OCI-LY7 (cell line): ENCODE measurements around the gene SPPL3. TPM values are rescaled to one million over a fixed set of nuclear protein-coding genes. Genes with fewer than 3 reads are reported as not detected.

Experiments used
- BruUV-seq: library from RNA; stranded (reverse); fragments of 400-500 nt; replicated peaks from 2 replicates; lab custom pipeline; 2021; lab: Mats Ljungman, UMichigan
- CTCF ChIA-PET: fragments of 300-600 bp; sonication (Branson Sonifier 250); formaldehyde crosslinking; loops from one replicate; lab custom pipeline; 2022; ENCODE audit warnings: antibody characterized with exemption; ENCODE audit not compliant: unreplicated experiment; lab: Charles Lee
- POLR2A ChIA-PET: fragments of 300-600 bp; sonication (Branson Sonifier 250); formaldehyde crosslinking; loops from one replicate; lab custom pipeline; 2022; ENCODE audit warnings: antibody characterized with exemption; lab: Charles Lee
- DNase-seq: peaks from one replicate; pipeline ENCODE4 v3.0.0-alpha.2; 2015; ENCODE audit warnings: low spot score
- H2AFZ ChIP-seq: fragments of 200-600 bp; sonication (generic), shearing (Covaris generic); 2 replicates; pipeline ENCODE4 v1.6.1; 2014; ENCODE audit warnings: mild to moderate bottlenecking, antibody characterized with exemption, low read length, moderate library complexity
- H3K27ac ChIP-seq: fragments of 200-600 bp; sonication (generic); 2 replicates; pipeline ENCODE4 v1.5.1; 2014; ENCODE audit warnings: mixed run types, low read depth, mild to moderate bottlenecking, moderate library complexity, low read length, inconsistent platforms; ENCODE audit not compliant: poor library complexity, severe bottlenecking
- H3K36me3 ChIP-seq: fragments of 200-600 bp; sonication (generic); 2 replicates; pipeline ENCODE4 v1.6.1; 2014; ENCODE audit warnings: mild to moderate bottlenecking, antibody characterized with exemption, low read length, moderate library complexity, mixed read lengths; ENCODE audit not compliant: insufficient read depth
- H3K4me1 ChIP-seq: fragments of 200-600 bp; sonication (generic); 2 replicates; pipeline ENCODE4 v1.5.1; 2014; ENCODE audit warnings: mild to moderate bottlenecking, low read length; ENCODE audit not compliant: insufficient read depth, poor library complexity, severe bottlenecking
- H3K4me2 ChIP-seq: fragments of 200-600 bp; sonication (generic); 2 replicates; pipeline ENCODE4 v1.6.1; 2014; ENCODE audit warnings: mild to moderate bottlenecking, low read length
- H3K4me3 ChIP-seq: fragments of 200-600 bp; sonication (generic); 2 replicates; pipeline ENCODE4 v1.5.1; 2014; ENCODE audit warnings: mild to moderate bottlenecking, low read depth, low read length; ENCODE audit not compliant: poor library complexity, severe bottlenecking
- H3K79me2 ChIP-seq: fragments of 200-600 bp; sonication (generic); 2 replicates; pipeline ENCODE4 v1.6.1; 2016; ENCODE audit warnings: low read depth, mild to moderate bottlenecking, low read length, moderate library complexity, mixed read lengths; ENCODE audit not compliant: insufficient read depth
- H3K9me2 ChIP-seq: fragments of 200-600 bp; sonication (generic); 2 replicates; pipeline ENCODE4 v1.6.1; 2016; ENCODE audit warnings: mild to moderate bottlenecking, low read length, mixed read lengths; ENCODE audit not compliant: insufficient read depth
- H3K9me3 ChIP-seq: fragments of 200-600 bp; sonication (generic); 2 replicates; pipeline ENCODE4 v1.6.1; 2014; ENCODE audit warnings: mild to moderate bottlenecking, mixed run types, low read length, mixed read lengths
- H4K20me1 ChIP-seq: fragments of 200-600 bp; sonication (generic); 2 replicates; pipeline ENCODE4 v1.6.1; 2014; ENCODE audit warnings: mild to moderate bottlenecking, antibody characterized with exemption, low read length, moderate library complexity, mixed read lengths; ENCODE audit not compliant: insufficient read depth
- CTCF ChIP-seq: fragments of 200-600 bp; sonication (generic); conservative IDR thresholded peaks from 2 replicates; pipeline ENCODE4 v1.5.1; 2014; ENCODE audit warnings: mild to moderate bottlenecking, antibody characterized with exemption, low read length, moderate library complexity, mixed read lengths
- EZH2phosphoT487 ChIP-seq: fragments of 200-600 bp; sonication (generic); IDR thresholded peaks from 2 replicates; pipeline ENCODE4 v1.6.1; 2018; ENCODE audit warnings: low read depth, borderline replicate concordance, mild to moderate bottlenecking, mixed run types, antibody characterized with exemption, low read length, moderate library complexity, mixed read lengths
- intact Hi-C: fragments of 100-400 bp; cut with micrococcal nuclease; formaldehyde crosslinking; loops from one replicate; pipeline ENCODE4 v1.10.0; 2022; ENCODE audit not compliant: unreplicated experiment
- total RNA-seq, 2 experiments: library from RNA; depleted of rRNA in 1 of 2; stranded (reverse); fragments of >200 nt in 1 of 2; shearing (Covaris generic) in 1 of 2; gene quantifications; 2 replicates each; pipeline ENCODE4 v1.2.3, GENCODE V29; 2014 to 2022

Gene SPPL3
- total RNA-seq, 2 experiments from 2014 or later, result 8.6 to 36.6 TPM

DNA sequence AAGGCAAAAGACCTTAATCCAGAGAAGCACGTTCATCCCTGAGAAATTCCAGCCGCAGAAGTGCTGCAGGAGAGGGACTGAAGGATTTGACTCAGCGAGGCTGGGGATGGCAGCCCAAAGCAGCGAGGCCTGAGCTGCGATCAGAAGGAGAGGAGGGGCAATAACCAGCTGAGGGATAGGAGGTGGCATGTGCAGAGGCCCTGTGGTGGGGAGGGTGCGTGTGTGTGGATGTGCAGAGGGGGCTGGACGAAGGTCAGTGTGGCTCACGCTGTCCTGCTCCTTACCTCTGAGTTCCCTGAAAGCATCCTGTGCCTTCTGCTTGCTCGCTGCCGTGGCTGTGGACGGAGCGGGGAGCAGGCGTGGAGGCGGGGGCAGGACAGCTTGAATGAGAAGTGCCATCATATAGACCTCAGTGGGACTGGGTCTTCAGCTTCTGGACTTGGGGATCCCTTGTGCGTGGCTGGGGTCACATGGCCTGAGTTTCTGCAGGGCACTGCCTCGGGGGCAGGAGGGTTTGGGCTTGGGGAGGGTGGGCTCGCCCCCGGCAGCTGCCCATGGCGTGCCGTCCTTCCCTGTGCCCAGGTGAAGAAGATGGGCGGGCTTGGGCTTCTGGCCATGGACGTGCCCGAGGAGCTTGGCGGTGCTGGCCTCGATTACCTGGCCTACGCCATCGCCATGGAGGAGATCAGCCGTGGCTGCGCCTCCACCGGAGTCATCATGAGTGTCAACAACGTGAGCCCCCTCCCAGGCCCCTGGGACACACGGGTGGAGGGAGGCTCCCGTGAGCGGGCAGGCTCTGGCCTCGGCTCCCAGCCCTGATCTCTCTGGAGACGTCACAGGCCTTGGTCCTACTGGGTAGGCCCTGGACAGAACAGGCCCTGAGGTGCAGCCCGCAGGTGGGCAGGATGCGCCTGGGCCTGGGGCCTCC lies 167.5 kb downstream of the SPPL3 start:
- DNase-seq, result no peak
- no peaks in the 10 kb centered on the region for H3K4me1 ChIP-seq
- no peaks in the 10 kb centered on the region for H4K20me1 ChIP-seq
- intact Hi-C loops, result no loop called here
- no TSS peak for BruUV-seq
- no peaks in the 10 kb centered on the region for H3K9me2 ChIP-seq
- POLR2A ChIA-PET, result no interaction called here
- no peak overlapping the region for H3K4me3 ChIP-seq
- no peaks in the 10 kb centered on the region for H3K36me3 ChIP-seq
- no peak overlapping the region for H3K27ac ChIP-seq
- H3K79me2 ChIP-seq, result no peaks in the 10 kb centered on the region
- CTCF ChIA-PET, result no interaction called here
- H2AFZ ChIP-seq, result no peak overlapping the region
- no peak overlapping the region for H3K4me2 ChIP-seq
- no peaks in the 10 kb centered on the region for H3K9me3 ChIP-seq
- TF ChIP-seq EZH2phosphoT487 (no peak), CTCF (no peak)

DNA sequence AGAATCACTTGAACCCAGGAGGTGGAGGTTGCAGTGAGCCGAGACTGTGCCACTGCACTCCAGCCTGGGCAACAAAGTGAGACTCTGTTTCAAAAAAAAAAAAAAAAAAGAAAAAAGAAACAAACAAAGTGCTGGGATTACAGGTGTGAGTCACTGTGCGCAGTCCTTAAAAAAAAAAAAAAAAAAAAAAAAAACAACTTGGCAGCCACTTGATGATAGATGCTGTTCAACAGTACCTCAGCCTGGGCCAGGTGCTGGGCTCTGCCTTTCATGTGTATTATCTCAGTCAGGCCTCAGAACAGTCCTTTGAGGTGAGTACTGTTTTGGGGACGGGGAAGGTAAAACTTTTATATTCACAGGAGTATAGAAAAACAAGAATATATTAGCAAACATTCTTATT lies 169.0 kb downstream of the SPPL3 start:
- Histone ChIP-seq H3K9me2 (no peaks in the 10 kb centered on the region), H3K36me3 (peaks cover 3% of the 10 kb centered on the region; the same call in 1 of the 2 replicates), H2AFZ (no peak overlapping the region), H3K4me3 (no peak overlapping the region), H3K27ac (no peak overlapping the region), H4K20me1 (no peaks in the 10 kb centered on the region), H3K4me1 (no peaks in the 10 kb centered on the region), H3K4me2 (no peak overlapping the region), H3K9me3 (no peaks in the 10 kb centered on the region), H3K79me2 (no peaks in the 10 kb centered on the region)
- ChIA-PET CTCF (no interaction called here), POLR2A (interaction anchor here (0.7 kb wide), 1 partner anchor 269 kb away, joined by 5 read pairs; no protein-coding TSS in a partner anchor)
- no TSS peak for BruUV-seq
- intact Hi-C loops, result no loop called here
- TF ChIP-seq EZH2phosphoT487 (no peak), CTCF (no peak)
- no peak for DNase-seq

GRCh38 chr12:120734210-120734609 lies 169.9 kb downstream of the SPPL3 start:
- Histone ChIP-seq H2AFZ (no peak overlapping the region), H4K20me1 (no peaks in the 10 kb centered on the region), H3K36me3 (peaks cover 6% of the 10 kb centered on the region; the same call in 1 of the 2 replicates), H3K4me2 (no peak overlapping the region), H3K27ac (no peak overlapping the region), H3K4me3 (no peak overlapping the region), H3K79me2 (no peaks in the 10 kb centered on the region), H3K9me2 (no peaks in the 10 kb centered on the region), H3K4me1 (no peaks in the 10 kb centered on the region), H3K9me3 (no peaks in the 10 kb centered on the region)
- no peak for DNase-seq
- CTCF ChIA-PET, result no interaction called here
- TF ChIP-seq EZH2phosphoT487 (no peak), CTCF (no peak)
- intact Hi-C loops, result no loop called here
- BruUV-seq, result no TSS peak
- POLR2A ChIA-PET, result no interaction called here
